ENCODE measurements around the gene FOSL1. TPM values are rescaled to one million over a fixed set of nuclear protein-coding genes. Genes with fewer than 3 reads are reported as not detected.

The FOSL1 gene
- total RNA-seq, 1 donor from 2014 or later = not detected

DNA sequence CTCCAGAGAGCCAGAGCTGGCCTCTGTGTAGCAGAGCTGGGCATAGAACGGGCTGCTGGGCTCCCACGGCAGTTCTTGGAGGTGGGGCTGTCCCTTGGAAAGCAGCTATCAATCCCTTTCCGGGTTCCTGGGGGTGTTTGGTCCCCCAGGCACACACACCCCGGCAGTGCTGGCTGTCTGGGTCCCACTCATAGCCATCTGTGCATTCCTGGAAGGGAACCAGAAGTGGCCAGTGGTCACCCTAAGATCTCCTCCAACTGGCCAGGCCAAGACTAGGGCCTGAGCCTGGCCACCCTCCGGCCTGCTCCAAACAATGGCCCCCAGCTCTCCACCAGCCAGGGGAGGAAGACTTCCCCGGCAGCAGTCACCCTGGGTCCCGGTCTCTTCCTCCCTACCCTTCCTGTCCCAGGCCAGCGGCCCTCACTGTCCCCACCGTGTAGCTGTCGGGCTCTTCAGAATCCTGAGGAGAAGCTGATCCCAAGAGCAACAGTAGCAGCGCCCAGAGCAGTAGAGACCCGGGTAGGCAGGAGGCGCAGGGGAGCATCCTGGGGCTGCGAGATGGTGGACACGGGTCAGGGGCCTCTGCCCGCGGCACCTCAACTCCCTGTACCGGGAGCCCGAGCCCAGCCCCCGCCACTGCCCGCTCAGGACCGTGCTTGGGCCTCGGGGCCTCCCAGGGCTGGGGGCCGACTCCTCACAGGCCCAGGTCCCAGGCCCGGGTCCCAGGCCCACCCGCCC is 28.2 kb downstream of the FOSL1 start:
- H3K27ac Mint-ChIP-seq (ENCODE audit: unreplicated experiment) = no peak overlapping the region
- TF ChIP-seq, protein P1, sequence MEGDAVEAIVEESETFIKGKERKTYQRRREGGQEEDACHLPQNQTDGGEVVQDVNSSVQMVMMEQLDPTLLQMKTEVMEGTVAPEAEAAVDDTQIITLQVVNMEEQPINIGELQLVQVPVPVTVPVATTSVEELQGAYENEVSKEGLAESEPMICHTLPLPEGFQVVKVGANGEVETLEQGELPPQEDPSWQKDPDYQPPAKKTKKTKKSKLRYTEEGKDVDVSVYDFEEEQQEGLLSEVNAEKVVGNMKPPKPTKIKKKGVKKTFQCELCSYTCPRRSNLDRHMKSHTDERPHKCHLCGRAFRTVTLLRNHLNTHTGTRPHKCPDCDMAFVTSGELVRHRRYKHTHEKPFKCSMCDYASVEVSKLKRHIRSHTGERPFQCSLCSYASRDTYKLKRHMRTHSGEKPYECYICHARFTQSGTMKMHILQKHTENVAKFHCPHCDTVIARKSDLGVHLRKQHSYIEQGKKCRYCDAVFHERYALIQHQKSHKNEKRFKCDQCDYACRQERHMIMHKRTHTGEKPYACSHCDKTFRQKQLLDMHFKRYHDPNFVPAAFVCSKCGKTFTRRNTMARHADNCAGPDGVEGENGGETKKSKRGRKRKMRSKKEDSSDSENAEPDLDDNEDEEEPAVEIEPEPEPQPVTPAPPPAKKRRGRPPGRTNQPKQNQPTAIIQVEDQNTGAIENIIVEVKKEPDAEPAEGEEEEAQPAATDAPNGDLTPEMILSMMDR (IDR thresholded peaks at IDR 0.05; ENCODE audit: partially characterized antibody, unreplicated experiment) = no peak
- peaks cover 20% of the 10 kb centered on the region for H3K27me3 Mint-ChIP-seq (ENCODE audit: unreplicated experiment)
- no peaks in the 10 kb centered on the region for H3K36me3 Mint-ChIP-seq (ENCODE audit: unreplicated experiment)
- no peak for DNase-seq
- peaks cover 24% of the 10 kb centered on the region for H3K4me1 Mint-ChIP-seq (ENCODE audit: low read depth, unreplicated experiment)
- peaks cover 12% of the 10 kb centered on the region for H3K9me3 Mint-ChIP-seq (ENCODE audit: unreplicated experiment)
- peak overlapping the region; percentile 61 for H3K4me3 Mint-ChIP-seq (ENCODE audit: unreplicated experiment)

DNA sequence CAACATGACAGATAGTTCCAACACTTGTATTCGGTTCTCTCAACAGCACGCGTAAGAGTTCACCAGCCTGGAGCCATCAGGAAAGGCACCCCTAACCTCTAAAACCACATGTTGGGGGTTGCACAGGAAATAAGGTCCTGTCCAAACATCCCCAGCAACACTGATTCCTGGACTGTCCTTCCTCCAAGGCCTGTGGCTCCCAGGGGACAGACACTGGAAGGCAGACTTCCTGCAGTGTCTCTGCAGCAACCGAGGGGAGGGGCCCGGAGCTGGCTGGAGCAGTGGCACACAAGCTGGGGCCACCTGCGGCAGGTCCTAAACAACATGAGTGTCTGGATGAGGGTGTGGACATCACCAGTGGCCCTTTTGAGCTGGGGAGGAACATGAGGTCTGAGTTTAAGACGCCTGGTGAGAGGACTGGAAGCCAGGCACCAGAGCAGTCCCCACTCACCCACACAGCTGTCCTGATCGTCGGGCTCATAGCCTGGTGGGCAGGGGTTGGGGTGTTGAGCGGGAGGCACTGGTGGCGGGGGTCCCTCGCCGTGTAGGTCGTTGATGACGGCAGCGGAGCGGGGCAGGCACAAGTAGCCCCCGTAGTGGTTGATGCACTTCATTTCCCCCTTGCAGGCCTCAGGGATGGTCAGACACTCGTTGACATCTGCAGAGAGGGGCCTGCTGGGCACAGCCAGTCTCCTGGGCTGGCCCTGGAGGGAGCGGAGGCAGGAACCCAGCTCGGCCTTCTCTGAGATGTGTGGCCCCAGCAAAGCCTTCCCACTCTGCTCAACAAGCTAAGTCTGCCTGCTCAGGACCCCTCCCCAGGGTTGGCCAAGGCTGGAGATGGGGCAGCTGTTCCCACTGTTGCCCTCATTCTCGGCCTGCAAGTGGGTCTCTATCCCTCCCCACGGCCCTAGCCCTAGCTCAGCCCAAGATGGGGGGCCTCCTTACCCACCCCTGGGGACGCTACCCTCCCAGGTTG is 29.2 kb downstream of the FOSL1 start:
- DNase-seq = no peak
- H3K4me3 Mint-ChIP-seq (ENCODE audit: unreplicated experiment) = peak overlapping the region; percentile 52
- peaks cover 9% of the 10 kb centered on the region for H3K9me3 Mint-ChIP-seq (ENCODE audit: unreplicated experiment)
- TF ChIP-seq, protein P1 (IDR thresholded peaks at IDR 0.05; ENCODE audit: partially characterized antibody, unreplicated experiment) = no peak
- peaks cover 20% of the 10 kb centered on the region for H3K27me3 Mint-ChIP-seq (ENCODE audit: unreplicated experiment)
- H3K27ac Mint-ChIP-seq (ENCODE audit: unreplicated experiment) = peak overlapping the region; percentile 25
- no peaks in the 10 kb centered on the region for H3K36me3 Mint-ChIP-seq (ENCODE audit: unreplicated experiment)
- peaks cover 25% of the 10 kb centered on the region for H3K4me1 Mint-ChIP-seq (ENCODE audit: low read depth, unreplicated experiment)

DNA sequence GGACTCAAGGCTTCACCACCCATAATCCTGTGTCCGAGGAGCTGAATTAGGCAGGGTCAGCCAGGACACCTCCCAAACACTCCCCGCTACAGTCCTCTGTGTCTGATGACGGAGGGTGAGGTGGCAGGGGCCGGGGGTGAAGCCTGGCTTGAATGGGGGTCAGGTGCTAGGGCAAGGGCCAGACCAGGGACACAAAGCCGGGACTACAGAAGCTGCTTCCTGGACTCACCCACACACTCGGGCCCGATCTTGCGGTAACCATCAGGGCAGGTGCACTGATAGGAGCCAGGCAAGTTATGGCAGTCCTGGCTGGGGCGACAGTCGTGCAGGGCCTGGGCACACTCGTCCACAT is 29.9 kb downstream of the FOSL1 start:
- no peaks in the 10 kb centered on the region for H3K36me3 Mint-ChIP-seq (ENCODE audit: unreplicated experiment)
- H3K27ac Mint-ChIP-seq (ENCODE audit: unreplicated experiment) = peak overlapping the region; percentile 25
- TF ChIP-seq, protein P1 (IDR thresholded peaks at IDR 0.05; ENCODE audit: partially characterized antibody, unreplicated experiment) = no peak
- H3K9me3 Mint-ChIP-seq (ENCODE audit: unreplicated experiment) = peaks cover 9% of the 10 kb centered on the region
- H3K27me3 Mint-ChIP-seq (ENCODE audit: unreplicated experiment) = peaks cover 22% of the 10 kb centered on the region
- peaks cover 26% of the 10 kb centered on the region for H3K4me1 Mint-ChIP-seq (ENCODE audit: low read depth, unreplicated experiment)
- no peak for DNase-seq
- no peak overlapping the region for H3K4me3 Mint-ChIP-seq (ENCODE audit: unreplicated experiment)

DNA sequence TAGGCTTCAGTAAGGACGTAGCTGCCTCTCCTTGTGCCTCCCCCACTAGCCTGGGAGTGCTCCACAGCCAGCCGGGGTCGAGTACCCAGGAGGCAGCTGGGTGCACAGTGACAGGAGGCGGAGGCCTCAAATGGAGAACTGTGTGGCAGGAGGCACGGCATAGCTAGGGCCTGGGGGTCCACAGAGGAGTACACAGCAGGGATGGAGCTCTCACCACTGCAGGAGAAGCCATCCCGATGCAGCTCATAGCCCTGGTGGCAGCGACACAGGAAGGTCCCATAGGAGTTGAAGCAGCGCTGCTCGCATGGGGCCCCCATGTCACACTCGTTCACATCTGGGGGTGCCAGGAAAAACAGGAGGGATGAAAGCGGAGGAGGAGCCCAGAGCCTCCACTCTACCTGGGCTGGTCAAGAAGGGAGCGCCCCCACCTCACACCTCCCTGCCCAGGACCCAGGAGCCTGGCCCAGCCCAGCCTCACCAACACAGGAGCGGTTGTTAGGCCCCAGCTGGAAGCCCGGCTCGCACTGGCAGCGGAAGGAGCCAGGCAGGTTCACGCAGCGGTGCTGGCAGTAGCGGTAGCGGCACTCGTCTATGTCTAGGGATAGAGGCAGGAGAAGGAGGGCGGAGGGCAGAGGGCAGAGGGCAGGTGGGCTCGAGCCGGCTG is 30.4 kb downstream of the FOSL1 start:
- H3K36me3 Mint-ChIP-seq (ENCODE audit: unreplicated experiment) = no peaks in the 10 kb centered on the region
- no peak overlapping the region for H3K27ac Mint-ChIP-seq (ENCODE audit: unreplicated experiment)
- TF ChIP-seq, protein P1 (IDR thresholded peaks at IDR 0.05; ENCODE audit: partially characterized antibody, unreplicated experiment) = no peak
- H3K4me1 Mint-ChIP-seq (ENCODE audit: low read depth, unreplicated experiment) = peaks cover 26% of the 10 kb centered on the region
- H3K9me3 Mint-ChIP-seq (ENCODE audit: unreplicated experiment) = peaks cover 9% of the 10 kb centered on the region
- H3K4me3 Mint-ChIP-seq (ENCODE audit: unreplicated experiment) = peak overlapping the region; percentile 46
- H3K27me3 Mint-ChIP-seq (ENCODE audit: unreplicated experiment) = peaks cover 25% of the 10 kb centered on the region
- no peak for DNase-seq

Measured in glutamatergic neuron (in vitro differentiated cells).